Measurements from ENCODE around the gene TNPO3. TPM values are rescaled to one million over a fixed set of nuclear protein-coding genes. Genes with fewer than 3 reads are reported as not detected.

The TNPO3 gene
- total RNA-seq, 1 donor from 2014 or later, result 59.4 TPM

GRCh38 chr7:128934361-128935341 is 120.3 kb downstream of the TNPO3 start:
- Histone ChIP-seq H3K27ac (no peak overlapping the region), H3K9me3 (no peaks in the 10 kb centered on the region), H3K4me1 (peaks cover 4 to 8% of the 10 kb centered on the region in 2 donors), H3K36me3 (no peaks in the 10 kb centered on the region), H3K27me3 (no peaks in the 10 kb centered on the region), H3K4me3 (no peak overlapping the region)
- TF ChIP-seq CTCF (IDR thresholded peaks at IDR 0.05), result no peak
- intact Hi-C loops (cut with DNase I), result no loop called here
- peak in 1 of 2 donors; percentile 64 for DNase-seq (ENCODE audit: low spot score in 2 of 2)

DNA sequence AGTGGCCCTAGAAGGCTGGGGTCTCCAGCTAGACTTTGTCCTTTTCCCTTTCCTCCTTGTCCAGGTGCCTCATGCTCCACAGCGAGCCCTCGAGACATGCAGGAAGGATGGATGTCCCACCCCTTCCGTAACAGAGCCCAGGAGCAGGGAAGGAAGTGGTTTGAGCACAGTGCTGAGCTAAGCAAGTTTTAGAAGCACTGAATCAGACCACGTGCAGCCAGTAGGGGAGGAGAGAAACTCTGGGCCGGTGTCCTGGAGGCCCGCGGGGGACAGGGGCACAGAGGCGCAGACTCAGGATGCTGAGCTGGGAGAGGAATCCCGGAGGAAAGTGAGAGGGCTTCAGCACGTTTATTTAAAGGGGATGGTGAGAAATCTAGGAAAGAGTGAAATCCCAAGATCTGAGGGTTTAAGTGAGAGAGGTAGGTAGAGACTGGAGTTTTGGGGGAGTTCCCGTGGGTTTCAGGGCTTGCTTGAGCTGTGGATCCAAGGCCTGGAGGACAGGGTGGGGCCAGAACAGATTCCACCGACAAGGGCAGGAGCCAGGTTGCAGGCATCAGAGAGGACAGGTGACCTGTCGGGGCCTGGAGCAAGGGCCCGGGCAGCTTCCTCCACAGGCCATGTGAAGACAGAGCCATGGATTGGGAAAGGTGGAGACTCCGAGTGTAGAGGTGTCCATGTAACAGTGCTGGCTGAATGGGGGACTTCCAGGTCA is 121.6 kb downstream of the TNPO3 start:
- H3K27me3 ChIP-seq, result no peaks in the 10 kb centered on the region
- H3K27ac ChIP-seq, result no peak overlapping the region
- intact Hi-C loops (cut with DNase I), result no loop called here
- peaks cover 3 to 4% of the 10 kb centered on the region in 2 donors for H3K4me1 ChIP-seq
- H3K9me3 ChIP-seq, result no peaks in the 10 kb centered on the region
- H3K4me3 ChIP-seq, result no peak overlapping the region
- TF ChIP-seq CTCF (IDR thresholded peaks at IDR 0.05), result no peak
- DNase-seq (ENCODE audit: low spot score in 2 of 2), result no peak
- H3K36me3 ChIP-seq, result no peaks in the 10 kb centered on the region

GRCh38 chr7:128932862-128933179 is 122.1 kb downstream of the TNPO3 start:
- Histone ChIP-seq H3K9me3 (no peaks in the 10 kb centered on the region), H3K4me1 (peaks cover under 1 to 4% of the 10 kb centered on the region in 2 donors), H3K27me3 (no peaks in the 10 kb centered on the region), H3K27ac (no peak overlapping the region), H3K4me3 (no peak overlapping the region), H3K36me3 (no peaks in the 10 kb centered on the region)
- DNase-seq (ENCODE audit: low spot score in 2 of 2), result no peak
- intact Hi-C loops (cut with DNase I), result no loop called here
- no peak for TF ChIP-seq CTCF (IDR thresholded peaks at IDR 0.05)

- Histone ChIP-seq H3K36me3 (no peaks in the 10 kb centered on the region), H3K27ac (no peak overlapping the region), H3K4me3 (no peak overlapping the region), H3K27me3 (no peaks in the 10 kb centered on the region), H3K4me1 (no peaks in the 10 kb centered on the region), H3K9me3 (no peaks in the 10 kb centered on the region)
- TF ChIP-seq CTCF (IDR thresholded peaks at IDR 0.05), result no peak
- peak in 1 of 2 donors; percentile 62 for DNase-seq (ENCODE audit: low spot score in 2 of 2)
- intact Hi-C loops (cut with DNase I), result no loop called here
Observed at GRCh38 chr7:128931965-128932861, 122.7 kb downstream of the TNPO3 start.

GRCh38 chr7:128931190-128931798 is 123.6 kb downstream of the TNPO3 start:
- peak in 1 of 2 donors; percentile 37 for DNase-seq (ENCODE audit: low spot score in 2 of 2)
- Histone ChIP-seq H3K27ac (no peak overlapping the region), H3K36me3 (no peaks in the 10 kb centered on the region), H3K4me1 (no peaks in the 10 kb centered on the region), H3K27me3 (no peaks in the 10 kb centered on the region), H3K4me3 (no peak overlapping the region), H3K9me3 (no peaks in the 10 kb centered on the region)
- no peak for TF ChIP-seq CTCF (IDR thresholded peaks at IDR 0.05)
- intact Hi-C loops (cut with DNase I), result no loop called here

Measured in ascending aorta (tissue), 2 donors.